ENCODE data around the gene CRISPLD2. TPM values are rescaled to one million over a fixed set of nuclear protein-coding genes. Genes with fewer than 3 reads are reported as not detected.

The CRISPLD2 gene
- polyA plus RNA-seq, 1 donor = 6.0 TPM

DNA sequence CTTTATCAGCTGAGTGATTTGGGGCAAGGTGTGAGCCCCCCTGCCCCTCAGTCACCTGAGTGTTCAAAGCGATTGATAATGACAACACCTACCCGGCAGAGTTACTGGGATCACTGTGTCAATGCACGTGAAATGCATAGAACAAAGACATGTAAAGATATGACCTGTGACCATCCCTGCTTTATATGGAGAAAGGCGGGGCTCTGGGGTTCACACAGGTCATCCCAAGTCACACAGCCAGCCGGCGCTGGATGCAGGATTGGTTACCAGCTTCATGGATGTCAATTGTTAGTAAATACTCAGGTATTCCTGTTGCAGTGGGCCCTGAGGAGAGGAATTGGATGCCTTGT is 64.4 kb downstream of the CRISPLD2 start:
- no peak for DNase-seq (ENCODE audit: low read depth)

DNA sequence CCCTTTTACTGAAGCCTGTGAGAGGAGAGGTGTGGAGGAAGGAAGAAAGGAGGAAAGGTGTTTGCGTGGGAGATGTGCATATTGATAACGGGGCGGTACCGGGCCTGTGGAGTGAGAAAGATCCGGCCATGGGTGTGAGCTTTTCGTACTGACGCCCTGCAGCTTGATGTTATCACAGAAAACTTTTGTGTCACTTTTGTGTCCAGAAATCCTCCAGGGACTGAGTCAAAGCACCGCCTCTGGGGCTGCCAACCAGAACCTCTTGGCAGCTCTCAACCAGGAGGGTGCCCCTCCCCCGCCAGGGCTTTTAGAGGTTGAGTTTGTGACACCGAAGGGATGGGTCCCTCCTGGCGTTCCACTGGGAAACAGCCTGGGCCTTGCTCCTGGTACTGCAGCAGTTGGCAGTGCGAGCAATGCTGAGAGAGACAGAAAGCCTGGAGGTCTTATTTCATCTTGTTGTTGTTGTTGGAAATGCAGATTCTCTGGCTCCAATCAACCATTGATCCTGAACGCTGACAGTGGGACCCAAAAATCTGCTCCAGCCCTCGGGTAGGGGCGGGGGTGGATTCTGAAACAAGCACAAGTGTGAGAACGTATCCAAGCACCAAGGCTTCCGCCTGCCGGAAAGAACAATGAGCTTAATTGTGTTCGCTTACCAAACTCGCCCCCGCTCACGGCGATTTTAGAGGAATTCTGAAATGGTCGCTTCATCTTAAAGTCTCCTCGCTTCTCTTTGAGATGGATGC is 65.0 kb downstream of the CRISPLD2 start:
- DNase-seq (ENCODE audit: low read depth) = no peak

DNA sequence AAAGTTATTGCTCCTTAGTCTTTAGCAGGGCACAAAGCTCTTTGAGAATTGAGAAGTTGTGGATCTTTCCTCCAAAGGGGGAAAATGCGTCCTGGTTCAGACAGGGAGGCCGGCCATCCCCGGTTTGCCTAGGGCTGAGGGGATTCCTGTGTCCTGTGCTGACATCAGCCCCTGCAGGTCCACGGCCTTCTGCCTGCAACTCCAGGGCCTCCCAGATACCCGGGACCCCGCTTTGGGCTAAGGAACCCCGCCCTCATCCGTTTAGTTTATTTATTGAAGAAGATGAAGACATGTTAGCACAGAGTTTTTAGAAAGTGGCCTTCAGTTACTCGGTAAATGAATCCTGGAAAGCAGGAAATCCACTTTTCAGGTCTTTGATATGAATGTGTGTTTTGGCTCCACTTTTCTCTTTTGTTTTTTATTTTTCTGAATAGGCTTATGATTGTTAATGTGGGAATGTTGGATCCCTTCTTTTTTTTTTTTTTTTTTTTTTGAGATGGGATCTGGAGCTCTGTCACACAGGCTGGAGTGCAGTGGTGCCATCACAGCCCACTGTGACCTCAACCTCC is 65.6 kb downstream of the CRISPLD2 start:
- DNase-seq (ENCODE audit: low read depth) = no peak

DNA sequence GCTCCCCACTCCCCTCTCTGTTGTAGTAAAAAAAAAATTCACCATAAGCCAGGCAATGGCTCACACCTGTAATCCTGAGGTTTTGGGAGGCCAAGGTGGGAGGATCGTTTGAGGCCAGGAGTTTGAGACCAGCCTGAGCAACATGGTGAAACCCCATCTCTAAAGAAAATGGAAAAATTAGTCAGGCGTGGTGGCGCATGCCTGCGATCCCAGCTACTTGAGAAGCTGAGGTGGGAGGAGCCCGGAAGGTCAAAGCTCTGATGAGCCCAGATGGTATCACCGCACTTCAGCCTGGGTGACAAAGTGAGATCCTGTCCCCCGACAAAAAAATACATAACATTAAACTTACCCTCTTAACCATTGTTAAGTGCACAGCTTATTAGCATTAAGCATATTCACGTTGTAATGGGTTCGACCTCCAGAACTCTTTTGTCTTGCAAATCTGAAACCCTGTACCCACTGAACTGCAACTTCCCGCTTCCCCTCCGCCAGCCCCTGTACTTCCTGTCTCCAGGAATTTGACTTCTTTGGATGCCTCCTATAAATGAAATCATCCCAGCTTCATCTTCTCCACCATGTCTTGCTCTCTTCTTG is 66.8 kb downstream of the CRISPLD2 start:
- no peak for DNase-seq (ENCODE audit: low read depth)

DNA sequence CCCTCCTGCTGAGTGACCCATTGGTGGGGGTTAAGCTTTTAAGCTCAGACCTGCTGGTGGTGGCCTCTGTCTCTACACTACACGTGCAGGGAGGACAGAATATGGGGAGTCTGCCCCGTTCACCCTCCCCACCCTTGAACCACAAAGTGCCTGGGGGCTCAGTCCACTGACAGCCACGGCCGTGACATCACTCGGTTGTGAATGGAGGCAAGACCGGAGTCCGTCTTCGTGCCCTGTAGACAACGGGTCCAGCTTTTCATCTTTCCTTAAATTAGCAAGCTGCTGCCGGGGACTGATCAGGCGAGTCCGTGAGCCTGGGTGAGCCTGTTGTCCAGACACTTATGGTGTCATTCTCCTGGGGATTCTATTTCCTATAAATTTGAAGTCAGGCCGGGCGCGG is 67.4 kb downstream of the CRISPLD2 start:
- no peak for DNase-seq (ENCODE audit: low read depth)

DNA sequence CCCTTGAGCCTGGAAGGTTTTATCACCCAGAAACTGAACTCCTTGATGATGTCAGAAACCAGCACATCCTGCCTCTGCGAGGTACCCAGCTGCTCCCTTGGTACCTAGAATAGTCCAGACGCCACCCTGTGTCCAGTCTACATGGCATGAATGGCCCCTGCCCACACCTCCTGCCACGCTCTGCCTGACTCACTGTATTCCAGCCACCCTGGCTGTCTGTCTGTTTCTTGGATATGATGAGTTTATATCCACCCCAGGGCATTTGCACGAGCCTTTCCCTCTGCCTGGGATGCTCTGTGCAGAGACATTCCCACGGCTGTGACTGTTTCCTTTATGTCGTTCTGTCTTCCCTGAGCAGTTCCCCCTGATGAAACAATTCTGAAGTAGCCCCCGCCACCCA is 68.7 kb downstream of the CRISPLD2 start:
- DNase-seq (ENCODE audit: low read depth) = no peak

DNA sequence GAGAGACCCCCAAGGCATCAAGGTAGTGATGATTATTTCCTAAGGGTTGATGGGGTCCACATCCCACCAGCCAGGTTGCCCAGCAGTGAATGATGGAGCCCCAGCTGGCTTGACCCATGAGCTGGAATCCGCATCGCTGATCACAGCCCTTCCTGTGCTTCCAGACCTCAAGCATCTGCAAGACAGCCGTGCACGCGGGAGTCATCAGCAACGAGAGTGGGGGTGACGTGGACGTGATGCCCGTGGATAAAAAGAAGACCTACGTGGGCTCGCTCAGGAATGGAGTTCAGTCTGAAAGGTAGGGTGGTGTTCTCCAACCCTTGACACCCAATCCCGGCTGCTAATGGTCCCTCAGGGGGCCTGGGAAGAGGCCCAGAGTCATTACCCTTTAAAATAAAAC is 69.3 kb downstream of the CRISPLD2 start:
- DNase-seq (ENCODE audit: low read depth) = no peak

DNA sequence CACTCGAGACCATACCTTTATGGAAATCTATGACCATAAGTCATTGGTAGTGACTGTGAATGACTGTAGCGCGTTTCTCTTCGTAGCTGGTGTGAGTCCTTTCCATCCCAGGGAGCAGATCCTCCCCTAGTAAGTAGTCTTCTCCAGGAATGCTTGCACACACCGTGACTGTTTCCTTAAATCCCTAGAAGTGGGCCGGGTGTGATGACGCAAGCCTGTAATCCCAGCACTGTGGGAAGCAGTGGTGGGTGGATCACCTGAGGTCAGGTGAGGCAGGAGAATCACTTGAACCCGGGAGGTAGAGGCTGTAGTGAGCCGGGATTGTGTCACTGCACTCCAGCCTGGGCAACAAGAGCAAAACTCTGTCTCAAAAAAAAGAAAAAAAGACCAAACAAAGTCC is 70.6 kb downstream of the CRISPLD2 start:
- no peak for DNase-seq (ENCODE audit: low read depth)

DNA sequence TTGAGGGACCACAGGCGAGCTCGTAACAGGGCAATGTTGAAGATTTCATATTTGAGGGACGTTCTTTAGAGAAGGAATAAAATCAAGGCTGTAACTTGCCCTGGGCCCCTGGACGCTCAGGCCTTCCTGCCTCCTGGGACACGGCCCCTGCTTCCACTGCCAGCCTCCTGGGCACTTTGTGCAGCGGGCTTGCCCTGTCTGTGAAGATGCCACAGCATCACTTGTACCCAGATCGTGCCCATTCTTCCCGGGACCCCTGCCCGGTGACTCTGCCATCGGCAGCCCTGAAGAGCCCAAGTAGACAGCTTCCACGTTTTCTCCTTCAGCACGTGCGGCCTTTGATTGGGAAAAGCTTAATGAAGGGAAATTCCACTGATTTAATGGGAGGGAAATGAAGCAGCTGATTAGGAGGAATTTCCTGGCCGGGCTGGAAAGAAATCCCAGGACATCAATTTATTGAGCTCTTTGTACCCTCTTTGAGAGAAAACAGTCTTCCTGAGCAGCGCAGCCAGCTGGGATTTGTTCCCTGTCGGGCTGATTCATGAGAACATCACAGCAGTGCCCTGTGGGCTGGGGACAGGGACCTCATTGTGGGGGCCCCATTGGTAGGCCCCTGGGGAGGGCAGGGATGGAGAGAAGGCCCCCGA is 71.5 kb downstream of the CRISPLD2 start:
- DNase-seq (ENCODE audit: low read depth) = no peak

DNA sequence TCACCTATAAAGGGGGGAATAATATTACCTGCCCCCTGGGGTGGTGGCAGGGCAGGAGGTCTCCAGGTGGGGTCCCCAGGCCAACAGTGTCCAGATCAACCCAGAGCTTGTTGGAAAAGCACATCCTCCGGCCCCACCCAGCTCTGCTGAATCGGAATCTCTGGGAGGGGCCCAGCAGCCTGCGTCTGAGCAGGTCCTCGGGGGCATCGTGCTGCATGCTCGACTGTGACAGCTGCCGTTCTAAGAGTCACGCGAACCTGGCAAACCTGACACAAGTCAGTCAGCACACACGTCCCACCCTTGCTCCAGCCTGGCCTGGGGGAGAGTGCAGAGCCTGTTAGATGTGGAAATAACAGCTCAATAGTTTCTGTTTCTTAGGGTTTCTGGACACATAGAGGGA is 72.3 kb downstream of the CRISPLD2 start:
- DNase-seq (ENCODE audit: low read depth) = no peak

DNA sequence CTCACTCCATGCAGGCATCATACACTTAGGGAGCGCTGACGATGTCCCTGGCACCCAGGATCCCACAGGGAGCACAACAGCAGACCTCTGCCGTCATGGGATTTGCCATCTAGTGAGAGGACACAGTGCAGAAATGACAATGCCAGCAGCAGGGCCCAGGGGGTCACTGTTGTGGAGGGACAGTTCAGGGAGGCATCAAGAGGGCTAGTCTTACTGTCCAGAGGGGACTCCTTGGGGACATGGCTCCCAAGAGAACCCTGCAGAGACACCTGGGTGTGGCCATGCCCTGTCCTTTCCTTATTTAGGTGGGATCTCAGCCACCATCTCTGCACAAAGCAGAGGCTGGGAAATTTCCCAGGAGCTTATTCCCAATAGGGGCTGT is 73.7 kb downstream of the CRISPLD2 start:
- no peak for DNase-seq (ENCODE audit: low read depth)

DNA sequence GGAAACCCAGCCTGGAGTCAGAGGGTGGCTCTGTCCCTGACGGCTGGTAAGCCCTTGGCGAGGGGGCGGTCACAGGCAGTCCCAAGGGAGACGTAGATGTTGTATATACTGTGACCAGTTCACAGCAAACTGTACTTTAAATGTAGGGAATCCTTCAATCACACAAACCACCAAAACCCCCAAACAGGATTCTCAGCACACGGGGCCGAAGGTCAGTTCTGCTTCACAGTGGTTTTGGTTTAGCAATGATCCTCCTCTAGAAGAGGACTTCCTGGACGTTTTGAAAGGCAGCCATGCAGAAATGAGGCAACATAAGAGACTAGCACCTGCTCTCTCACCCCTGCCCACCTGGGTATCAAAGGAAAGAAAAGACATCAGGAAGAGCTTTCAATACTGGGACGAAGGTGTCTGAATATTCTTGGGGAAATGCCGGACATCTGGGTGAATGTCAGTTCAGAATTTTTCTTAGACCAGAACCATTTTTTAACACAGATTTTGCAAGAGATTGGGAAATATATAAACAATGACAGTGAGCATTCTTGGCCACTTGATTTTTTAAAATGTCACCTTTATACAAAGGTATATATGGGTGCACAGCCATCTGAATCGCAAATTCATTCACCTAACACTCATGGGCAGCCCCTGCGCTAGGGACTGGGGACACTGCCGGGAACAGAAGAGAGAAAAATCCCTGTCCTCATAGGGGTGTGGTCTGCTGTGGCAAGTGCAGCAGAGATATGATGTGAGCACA is 74.2 kb downstream of the CRISPLD2 start:
- DNase-seq (ENCODE audit: low read depth) = no peak

DNA sequence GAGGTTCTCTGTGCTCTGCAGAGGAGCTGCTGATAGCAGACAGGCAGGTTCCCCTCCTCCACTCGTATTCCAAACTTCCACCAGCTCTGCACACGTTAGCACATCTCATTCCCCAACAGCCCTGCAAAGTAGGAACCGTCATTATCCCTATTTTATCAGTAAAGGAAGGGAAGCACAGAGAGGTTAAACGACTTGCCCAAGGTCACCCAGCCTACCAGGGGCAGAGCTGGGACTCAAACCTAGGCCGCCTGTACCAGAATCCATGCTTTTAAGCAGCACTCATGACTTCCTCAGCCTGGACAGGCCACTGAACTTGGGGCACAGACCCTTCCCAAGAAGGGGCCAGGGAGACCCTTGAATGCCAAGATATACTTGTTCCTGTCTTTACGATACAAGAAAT is 75.2 kb downstream of the CRISPLD2 start:
- no peak for DNase-seq (ENCODE audit: low read depth)

DNA sequence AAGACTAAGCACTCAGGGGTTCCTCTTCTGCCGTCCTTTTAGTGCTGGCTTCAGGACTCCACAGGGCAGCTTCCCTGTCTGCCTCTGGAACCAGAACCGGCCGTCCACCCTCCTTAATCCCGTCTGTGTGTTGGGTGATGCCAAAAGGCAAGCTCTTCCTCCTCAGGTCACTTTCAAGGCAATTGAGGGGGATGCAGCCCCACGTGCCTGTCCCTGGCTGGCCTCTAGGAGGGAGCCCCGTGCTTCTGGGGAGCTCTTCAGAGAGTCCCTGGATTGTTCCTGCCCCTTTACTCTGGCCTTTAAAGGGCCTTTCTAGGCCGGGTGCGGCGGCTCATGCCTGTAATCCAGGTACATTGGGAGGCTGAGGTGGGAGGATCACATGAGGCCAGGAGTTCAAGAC is 77.1 kb downstream of the CRISPLD2 start:
- DNase-seq (ENCODE audit: low read depth) = no peak

DNA sequence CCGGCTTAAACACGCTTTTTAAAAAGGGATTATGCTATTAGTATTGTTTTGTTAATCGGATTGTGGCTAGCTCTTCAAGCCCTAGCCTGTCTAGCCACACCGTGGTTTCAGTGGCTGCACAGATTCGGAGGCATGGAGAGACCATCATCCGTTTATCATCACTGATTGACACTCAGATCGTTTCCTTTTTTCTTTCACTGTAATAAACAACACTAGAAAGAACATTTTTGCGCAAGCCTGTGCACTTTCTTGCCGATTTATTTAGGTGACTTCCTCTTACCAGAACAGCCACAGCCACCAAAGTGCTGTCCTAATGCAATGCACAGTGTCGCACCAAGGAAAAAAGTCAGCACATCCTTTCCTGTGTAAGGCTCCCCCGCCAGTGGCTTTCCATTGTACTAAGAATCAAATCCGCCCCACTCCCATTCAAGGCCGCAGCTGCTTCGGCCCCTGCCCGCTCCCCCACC is 78.2 kb downstream of the CRISPLD2 start:
- no peak for DNase-seq (ENCODE audit: low read depth)

DNA sequence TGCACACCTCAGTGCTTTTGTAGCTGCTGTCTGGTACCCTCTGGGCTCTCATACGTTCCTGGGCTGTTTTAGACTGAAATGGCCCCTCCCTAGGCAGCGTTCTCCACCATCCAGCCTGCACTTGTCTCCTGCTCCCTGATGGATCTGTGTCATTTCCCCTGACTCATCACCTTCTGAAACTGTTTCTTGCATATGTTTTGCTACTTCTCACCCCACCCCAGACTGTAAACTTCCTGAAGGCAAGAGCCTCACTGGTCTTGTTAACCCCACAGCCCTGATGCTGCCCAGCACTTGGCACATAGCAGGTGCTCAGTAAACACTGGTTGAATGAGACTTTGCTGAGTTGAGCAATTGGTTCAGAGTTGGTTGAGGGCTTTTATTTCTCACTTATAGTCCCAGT is 78.7 kb downstream of the CRISPLD2 start:
- no peak for DNase-seq (ENCODE audit: low read depth)

DNA sequence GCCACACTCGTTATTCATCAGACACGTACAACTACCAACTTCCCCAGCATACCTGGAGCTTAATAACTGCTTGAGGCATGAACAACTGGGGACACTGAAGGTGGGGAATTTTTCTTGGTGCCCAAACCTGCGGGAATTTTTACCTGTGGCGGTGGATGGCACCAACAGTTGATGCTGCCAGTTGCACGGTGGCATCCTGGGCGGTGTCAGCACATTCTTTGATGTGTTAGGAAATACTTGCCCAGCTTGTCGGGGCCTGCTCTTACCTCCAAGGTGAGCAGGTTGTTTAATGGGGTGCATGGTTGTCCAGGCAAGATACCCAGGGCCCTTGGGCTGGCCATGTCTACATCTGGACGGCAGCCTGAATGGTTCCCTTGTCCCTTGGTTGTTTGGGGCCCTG is 79.6 kb downstream of the CRISPLD2 start:
- no peak for DNase-seq (ENCODE audit: low read depth)

DNA sequence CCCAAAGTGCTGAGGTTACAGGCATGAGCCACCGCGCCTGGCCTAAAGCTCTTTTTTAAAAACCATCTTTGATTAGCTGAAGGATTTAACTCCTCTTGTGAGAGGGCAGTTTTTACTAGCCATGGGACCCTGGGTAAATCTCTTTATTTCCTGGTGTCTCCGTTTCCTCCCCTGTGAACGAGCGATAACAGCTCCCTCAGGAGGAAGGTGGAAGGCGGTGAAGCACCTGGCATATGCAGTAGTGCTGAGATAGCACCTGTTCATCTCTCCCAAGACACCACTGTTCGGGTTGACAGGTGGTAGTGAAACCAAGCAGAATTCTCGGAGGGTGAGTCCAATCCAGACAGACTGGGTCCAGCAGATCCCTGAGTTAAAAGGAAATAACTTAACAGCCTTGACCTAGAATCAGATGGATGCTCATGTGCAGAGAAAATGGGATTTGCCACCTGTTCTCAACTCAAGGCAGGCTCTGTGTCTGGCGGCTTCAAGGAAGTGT is 86.2 kb downstream of the CRISPLD2 start:
- DNase-seq (ENCODE audit: low read depth) = no peak

DNA sequence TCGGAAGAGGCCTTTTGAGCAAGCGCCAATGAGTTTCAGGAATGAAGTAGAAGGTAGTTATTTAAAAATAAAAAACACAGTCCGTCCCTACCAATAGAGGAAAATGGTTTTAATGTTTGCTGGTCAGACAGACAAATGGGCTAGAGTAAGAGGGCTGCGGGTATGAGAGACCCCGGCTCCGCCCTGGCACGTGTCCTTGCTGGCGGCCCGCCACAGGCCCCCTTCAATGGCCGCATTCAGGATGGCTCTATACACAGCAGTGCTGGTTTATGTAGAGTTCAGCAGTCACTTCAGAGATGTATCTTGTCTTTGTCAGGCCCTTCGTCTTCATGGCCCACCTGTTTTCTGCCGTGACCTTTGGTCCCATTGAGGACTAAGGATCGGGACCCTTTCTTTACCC is 87.3 kb downstream of the CRISPLD2 start:
- no peak for DNase-seq (ENCODE audit: low read depth)

DNA sequence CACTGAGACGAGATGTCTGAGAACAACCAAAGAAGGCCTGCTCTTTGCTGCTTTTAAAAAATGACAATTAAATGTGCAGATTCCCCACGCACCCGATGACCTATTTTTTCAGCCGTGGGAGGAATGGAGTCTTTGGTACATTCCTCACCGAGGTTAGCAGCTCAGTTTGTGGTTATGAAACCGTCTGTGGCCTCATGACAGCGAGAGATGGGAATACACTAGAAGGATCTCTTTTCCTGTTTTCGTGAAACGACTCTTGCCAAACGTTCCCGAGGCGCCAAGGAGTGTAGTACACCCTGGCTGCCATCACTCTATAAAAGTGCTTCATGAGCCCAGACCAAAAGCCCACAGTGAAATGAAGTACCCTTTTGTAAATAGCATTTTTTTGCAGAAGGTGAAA is 87.8 kb downstream of the CRISPLD2 start:
- no peak for DNase-seq (ENCODE audit: low read depth)

DNA sequence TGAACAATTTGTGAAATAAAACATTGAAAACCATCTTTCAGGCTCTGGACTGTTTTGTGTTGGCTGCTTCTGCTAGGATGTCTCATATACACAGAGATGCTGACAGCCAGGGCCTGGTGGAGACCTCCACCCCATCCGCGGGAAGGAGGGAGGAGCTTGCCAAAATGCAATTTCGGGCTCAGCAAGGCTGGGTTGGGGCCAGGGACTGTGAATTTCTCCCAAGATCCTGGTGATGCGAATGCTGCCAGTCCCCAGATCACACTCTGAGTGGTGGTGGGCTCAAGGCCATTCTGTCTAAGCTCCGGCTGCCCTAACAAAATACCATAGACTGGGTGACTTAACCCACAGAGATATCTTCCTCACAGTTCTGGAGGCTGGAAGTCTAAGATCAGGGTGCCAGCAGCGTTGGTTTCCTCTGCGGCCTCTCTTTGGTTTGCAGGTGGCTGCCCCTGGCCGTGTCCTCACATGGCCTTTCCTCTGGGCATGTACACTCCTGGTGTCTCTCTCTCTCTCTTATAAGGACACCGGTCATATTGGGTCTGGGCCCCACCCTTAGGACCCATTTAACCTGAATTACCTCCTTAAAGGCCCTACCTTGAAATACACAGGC is 89.8 kb downstream of the CRISPLD2 start:
- no peak for DNase-seq (ENCODE audit: low read depth)

All from forelimb muscle (tissue), 1 donor.